Activated T-cell treated with anti-CD3 and anti-CD28 coated beads, Interleukin-2, amount 50 U/mL, for 72 hours (primary cell): ENCODE measurements around the gene SLC38A3. TPM values are rescaled to one million over a fixed set of nuclear protein-coding genes. Genes with fewer than 3 reads are reported as not detected.
A peak's percentile ranks its signal among the peaks of the same experiment; 100 is the strongest.

Experiments used
- ATAC-seq, 2 donors: fragments of 150-1000 bp; cut with Tn5 transposase; replicated peaks in 1 of 2; 2 replicates each; pipeline ENCODE4 v1.10.0; 2021; ENCODE audit warnings: moderate library complexity in 2 of 2, mild to moderate bottlenecking in 1 of 2
- DNase-seq, 2 donors: peaks; one replicate each; pipeline ENCODE4 v3.0.0; 2021 to 2022; ENCODE audit warnings: mixed read lengths in 1 of 2
- H3K27ac Mint-ChIP-seq: one replicate; pipeline ENCODE4 v1.8.0; 2022; ENCODE audit warnings: mild to moderate bottlenecking, moderate library complexity, mixed read lengths
- H3K27me3 Mint-ChIP-seq: one replicate; pipeline ENCODE4 v1.8.0; 2022; ENCODE audit warnings: low read depth, mixed read lengths
- H3K36me3 Mint-ChIP-seq, 2 donors: one replicate each; pipeline ENCODE4 v1.8.0; 2022; ENCODE audit warnings: mixed read lengths in 2 of 2, mild to moderate bottlenecking in 1 of 2; ENCODE audit not compliant: insufficient read depth in 2 of 2
- H3K4me1 Mint-ChIP-seq: one replicate; pipeline ENCODE4 v1.8.0; 2022; ENCODE audit warnings: low read depth, mixed read lengths
- H3K4me3 Mint-ChIP-seq, 2 donors: one replicate each; pipeline ENCODE4 v1.8.0; 2022; ENCODE audit warnings: mild to moderate bottlenecking in 2 of 2, mixed read lengths in 2 of 2, moderate library complexity in 2 of 2
- H3K9me3 Mint-ChIP-seq, 2 donors: one replicate each; pipeline ENCODE4 v1.8.0; 2022; ENCODE audit warnings: mixed read lengths in 2 of 2
- total RNA-seq, 2 donors: library from RNA; stranded (reverse); gene quantifications; one replicate each; pipeline ENCODE4 v1.2.3, GENCODE V29; 2022

SLC38A3 gene
- total RNA-seq, 2 donors from 2014 or later: not detected

GRCh38 chr3:50164984-50165909 is 39.8 kb upstream of the SLC38A3 start:
- Mint-ChIP-seq H3K36me3 (no peaks in the 10 kb centered on the region), H3K4me3 (no peak overlapping the region), H3K4me1 (no peaks in the 10 kb centered on the region), H3K27ac (no peak overlapping the region), H3K9me3 (no peaks in the 10 kb centered on the region), H3K27me3 (no peaks in the 10 kb centered on the region)
- ATAC-seq (no peak), DNase-seq (no peak)

DNA sequence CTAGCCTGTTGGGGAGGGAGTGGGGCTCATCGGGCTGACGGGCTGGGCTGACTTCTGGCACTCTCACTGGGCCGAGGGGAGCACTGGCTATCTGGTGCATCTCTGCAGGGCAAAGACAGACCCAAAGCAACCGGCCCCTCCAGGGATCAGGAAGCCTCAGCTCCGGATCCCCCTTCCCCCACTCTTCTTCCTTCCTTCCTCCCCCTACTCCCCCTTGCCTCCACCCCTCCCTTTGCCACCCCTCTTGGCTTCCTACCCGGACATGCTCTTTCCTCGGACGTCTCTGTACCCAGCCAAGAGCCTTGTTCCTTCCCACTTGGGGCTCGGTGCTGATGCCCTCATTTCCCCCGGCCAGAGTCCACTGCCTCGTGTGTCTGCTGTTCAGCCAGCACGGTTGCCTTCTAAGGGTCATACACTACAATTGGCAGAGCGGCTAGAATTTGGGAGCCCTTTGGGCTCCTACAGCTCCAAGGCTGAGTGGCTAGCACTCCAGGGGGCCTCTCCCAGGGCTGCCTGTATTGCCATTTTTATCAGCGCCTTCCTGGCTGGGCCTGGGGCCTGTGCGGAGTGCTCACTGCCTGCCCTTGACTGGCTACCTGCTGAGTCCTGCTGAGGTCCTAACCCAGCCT is 39.0 kb upstream of the SLC38A3 start:
- Mint-ChIP-seq H3K27me3 (no peaks in the 10 kb centered on the region), H3K4me1 (no peaks in the 10 kb centered on the region), H3K9me3 (no peaks in the 10 kb centered on the region), H3K36me3 (no peaks in the 10 kb centered on the region), H3K27ac (no peak overlapping the region), H3K4me3 (no peak overlapping the region)
- DNase-seq (no peak), ATAC-seq (no peak)

GRCh38 chr3:50166620-50167019 is 38.5 kb upstream of the SLC38A3 start:
- no peaks in the 10 kb centered on the region for H3K36me3 Mint-ChIP-seq
- DNase-seq (no peak), ATAC-seq (no peak)
- no peak overlapping the region for H3K4me3 Mint-ChIP-seq
- no peaks in the 10 kb centered on the region for H3K27me3 Mint-ChIP-seq
- H3K4me1 Mint-ChIP-seq: no peaks in the 10 kb centered on the region
- no peaks in the 10 kb centered on the region for H3K9me3 Mint-ChIP-seq
- H3K27ac Mint-ChIP-seq: no peak overlapping the region

- H3K9me3 Mint-ChIP-seq: no peaks in the 10 kb centered on the region
- ATAC-seq: no peak
- H3K36me3 Mint-ChIP-seq: no peaks in the 10 kb centered on the region
- no peak for DNase-seq
- no peaks in the 10 kb centered on the region for H3K27me3 Mint-ChIP-seq
- H3K4me1 Mint-ChIP-seq: no peaks in the 10 kb centered on the region
- H3K4me3 Mint-ChIP-seq: no peak overlapping the region
- no peak overlapping the region for H3K27ac Mint-ChIP-seq
These were observed 37.8 kb upstream of the SLC38A3 start for GRCh38 chr3:50167069-50167840.

DNA sequence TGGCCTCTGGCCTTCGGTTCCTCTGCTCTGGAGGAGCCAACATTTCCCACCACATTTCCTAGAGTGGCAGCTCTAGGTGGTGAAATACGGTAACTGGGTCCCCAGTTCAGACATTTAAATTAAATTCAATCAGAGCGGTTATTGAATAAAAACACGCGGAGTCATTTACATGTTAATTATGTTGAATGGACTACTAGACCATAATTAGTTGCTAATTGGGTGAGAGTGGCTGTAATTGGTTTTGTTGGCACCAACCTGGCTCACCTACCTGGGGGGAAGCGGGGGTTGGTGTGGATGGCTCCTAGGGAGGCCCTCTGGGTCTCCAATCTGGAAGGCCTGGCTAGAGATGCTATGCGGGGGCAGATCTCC is 37.2 kb upstream of the SLC38A3 start:
- DNase-seq: no peak
- no peaks in the 10 kb centered on the region for H3K27me3 Mint-ChIP-seq
- H3K4me1 Mint-ChIP-seq: no peaks in the 10 kb centered on the region
- no peaks in the 10 kb centered on the region for H3K36me3 Mint-ChIP-seq
- H3K9me3 Mint-ChIP-seq: no peaks in the 10 kb centered on the region
- no peak overlapping the region for H3K27ac Mint-ChIP-seq
- H3K4me3 Mint-ChIP-seq: no peak overlapping the region
- ATAC-seq: no peak

DNA sequence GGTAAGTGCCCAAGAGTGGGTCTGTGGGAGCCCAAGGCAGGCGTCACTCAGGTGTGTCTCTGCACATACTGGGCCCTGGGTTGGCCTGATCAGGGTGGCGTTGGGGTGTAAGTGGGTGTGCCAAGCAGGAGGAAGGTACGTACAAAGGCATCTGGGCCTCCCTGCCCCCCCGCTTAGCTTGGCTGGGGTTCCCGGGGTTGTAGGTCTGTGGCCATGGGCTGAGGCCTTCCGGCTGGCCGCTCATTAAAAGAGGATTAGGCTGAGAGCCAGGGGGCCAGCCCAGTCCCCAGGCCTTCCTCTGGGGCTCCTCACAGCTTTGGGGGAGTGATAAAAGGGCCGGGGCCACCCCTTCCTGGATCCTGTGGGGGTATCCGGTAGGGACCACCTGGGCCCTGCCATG is 36.7 kb upstream of the SLC38A3 start:
- ATAC-seq (no peak), DNase-seq (no peak)
- no peaks in the 10 kb centered on the region for H3K9me3 Mint-ChIP-seq
- no peak overlapping the region for H3K4me3 Mint-ChIP-seq
- no peaks in the 10 kb centered on the region for H3K36me3 Mint-ChIP-seq
- H3K4me1 Mint-ChIP-seq: no peaks in the 10 kb centered on the region
- no peak overlapping the region for H3K27ac Mint-ChIP-seq
- H3K27me3 Mint-ChIP-seq: no peaks in the 10 kb centered on the region

- H3K4me3 Mint-ChIP-seq: no peak overlapping the region
- DNase-seq (no peak), ATAC-seq (no peak)
- H3K27ac Mint-ChIP-seq: no peak overlapping the region
- no peaks in the 10 kb centered on the region for H3K9me3 Mint-ChIP-seq
- no peaks in the 10 kb centered on the region for H3K27me3 Mint-ChIP-seq
- H3K4me1 Mint-ChIP-seq: peaks cover 3% of the 10 kb centered on the region
- H3K36me3 Mint-ChIP-seq: no peaks in the 10 kb centered on the region
These were observed 36.3 kb upstream of the SLC38A3 start for GRCh38 chr3:50168791-50169190.

- DNase-seq (no peak), ATAC-seq (no peak)
- no peaks in the 10 kb centered on the region for H3K27me3 Mint-ChIP-seq
- H3K9me3 Mint-ChIP-seq: no peaks in the 10 kb centered on the region
- H3K4me3 Mint-ChIP-seq: no peak overlapping the region
- H3K36me3 Mint-ChIP-seq: no peaks in the 10 kb centered on the region
- H3K4me1 Mint-ChIP-seq: peaks cover 5% of the 10 kb centered on the region
- H3K27ac Mint-ChIP-seq: no peak overlapping the region
These were observed 35.7 kb upstream of the SLC38A3 start for GRCh38 chr3:50169232-50169832.

GRCh38 chr3:50169858-50170257 is 35.2 kb upstream of the SLC38A3 start:
- Mint-ChIP-seq H3K4me1 (peaks cover 5% of the 10 kb centered on the region), H3K27ac (no peak overlapping the region), H3K9me3 (no peaks in the 10 kb centered on the region), H3K4me3 (no peak overlapping the region), H3K36me3 (no peaks in the 10 kb centered on the region), H3K27me3 (no peaks in the 10 kb centered on the region)
- ATAC-seq: no peak
- DNase-seq: no peak

DNA sequence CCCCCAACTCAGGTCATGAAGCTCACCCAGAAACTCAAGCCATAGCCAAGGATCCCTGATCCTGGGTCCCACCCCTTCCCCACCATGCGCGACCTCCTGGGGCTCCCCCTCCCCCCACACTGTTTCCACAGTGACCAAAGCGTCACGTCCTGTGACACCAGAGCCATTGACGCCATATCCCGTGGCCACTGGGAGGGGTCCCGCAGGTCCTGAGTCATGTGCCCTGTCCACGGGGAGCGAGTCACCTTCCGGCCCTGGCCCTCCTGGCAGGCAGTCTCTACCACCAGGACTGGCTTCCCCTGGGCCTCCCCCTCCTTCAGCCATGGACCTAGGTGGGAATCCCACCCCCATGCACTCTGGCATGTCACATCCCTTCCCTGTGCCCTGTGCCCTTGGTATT is 34.4 kb upstream of the SLC38A3 start:
- Mint-ChIP-seq H3K4me3 (no peak overlapping the region), H3K36me3 (no peaks in the 10 kb centered on the region), H3K27me3 (no peaks in the 10 kb centered on the region), H3K4me1 (peaks cover 5% of the 10 kb centered on the region), H3K27ac (no peak overlapping the region), H3K9me3 (no peaks in the 10 kb centered on the region)
- peak in 1 of 2 donors; percentile 47 for ATAC-seq
- no peak for DNase-seq

GRCh38 chr3:50171540-50172301 is 33.4 kb upstream of the SLC38A3 start:
- Mint-ChIP-seq H3K9me3 (no peaks in the 10 kb centered on the region), H3K27ac (no peak overlapping the region), H3K27me3 (no peaks in the 10 kb centered on the region), H3K4me1 (peaks cover 5% of the 10 kb centered on the region), H3K36me3 (no peaks in the 10 kb centered on the region), H3K4me3 (no peak overlapping the region)
- DNase-seq (no peak), ATAC-seq (no peak)

DNA sequence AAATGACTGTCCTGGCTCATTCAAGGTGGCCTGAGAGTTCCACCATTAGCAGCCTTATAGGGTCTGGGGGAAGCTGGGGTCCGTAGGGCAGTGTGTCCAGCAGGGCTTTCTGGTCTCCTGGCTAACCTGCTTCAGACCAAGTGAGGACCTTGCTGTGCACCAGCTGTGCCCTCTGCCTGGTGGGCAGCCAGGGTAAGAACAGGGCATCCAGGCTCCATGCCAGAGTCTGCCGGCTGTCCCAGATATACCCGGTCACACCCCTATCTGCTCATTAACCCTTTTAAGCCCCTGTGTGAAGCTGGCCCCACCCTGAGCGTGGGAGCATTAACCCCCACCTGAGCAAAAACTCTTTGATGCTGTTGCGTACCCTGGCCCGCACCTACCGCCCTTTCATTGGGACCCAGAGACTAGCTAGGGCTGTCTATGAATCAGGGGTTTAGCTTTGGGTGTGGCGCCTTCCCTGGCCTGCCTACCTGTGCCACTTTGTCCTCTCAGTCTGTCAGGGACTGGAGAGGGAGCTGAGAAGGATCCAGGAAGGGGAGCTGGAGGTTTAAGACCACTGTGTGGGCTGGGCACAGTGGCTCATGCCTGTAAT is 32.3 kb upstream of the SLC38A3 start:
- H3K4me1 Mint-ChIP-seq: peaks cover 5% of the 10 kb centered on the region
- DNase-seq: no peak
- no peaks in the 10 kb centered on the region for H3K9me3 Mint-ChIP-seq
- no peaks in the 10 kb centered on the region for H3K27me3 Mint-ChIP-seq
- H3K36me3 Mint-ChIP-seq: no peaks in the 10 kb centered on the region
- no peak overlapping the region for H3K4me3 Mint-ChIP-seq
- no peak for ATAC-seq
- H3K27ac Mint-ChIP-seq: no peak overlapping the region
